GM12801 (cell line): Measurements from ENCODE around the gene PBX1.

Experiments
- CTCF ChIP-seq: IDR thresholded peaks from one replicate; pipeline ENCODE4 v1.5.1; 2011; ENCODE audit warnings: control low read depth; ENCODE audit not compliant: insufficient read length; ENCODE audit errors: extremely low read depth

The PBX1 gene

GRCh38 chr1:164855716-164856329 lies 296.8 kb downstream of the PBX1 start:
- no peak for TF ChIP-seq CTCF

- TF ChIP-seq CTCF: no peak
These were observed 297.4 kb downstream of the PBX1 start for GRCh38 chr1:164856381-164856780.

GRCh38 chr1:164857439-164857838 lies 298.5 kb downstream of the PBX1 start:
- no peak for TF ChIP-seq CTCF

- no peak for TF ChIP-seq CTCF
These were observed 299.2 kb downstream of the PBX1 start for GRCh38 chr1:164858096-164858632.

- TF ChIP-seq CTCF: no peak
These were observed 302.6 kb downstream of the PBX1 start for GRCh38 chr1:164861632-164862031.

GRCh38 chr1:164863056-164863455 lies 304.1 kb downstream of the PBX1 start:
- no peak for TF ChIP-seq CTCF

GRCh38 chr1:164864161-164864560 lies 305.2 kb downstream of the PBX1 start:
- no peak for TF ChIP-seq CTCF
